Stimulated activated CD8-positive, alpha-beta memory T cell treated with anti-CD3 and anti-CD28 coated beads, Interleukin-7, amount 100 ng/mL, for 4 hours (primary cell): ENCODE data around the gene TTF2.

ENCODE experiments used
- DNase-seq, 2 donors: peaks; one replicate each; pipeline ENCODE4 v3.0.0-alpha.2; 2020; ENCODE audit warnings: low read depth in 2 of 2

The TTF2 gene

DNA sequence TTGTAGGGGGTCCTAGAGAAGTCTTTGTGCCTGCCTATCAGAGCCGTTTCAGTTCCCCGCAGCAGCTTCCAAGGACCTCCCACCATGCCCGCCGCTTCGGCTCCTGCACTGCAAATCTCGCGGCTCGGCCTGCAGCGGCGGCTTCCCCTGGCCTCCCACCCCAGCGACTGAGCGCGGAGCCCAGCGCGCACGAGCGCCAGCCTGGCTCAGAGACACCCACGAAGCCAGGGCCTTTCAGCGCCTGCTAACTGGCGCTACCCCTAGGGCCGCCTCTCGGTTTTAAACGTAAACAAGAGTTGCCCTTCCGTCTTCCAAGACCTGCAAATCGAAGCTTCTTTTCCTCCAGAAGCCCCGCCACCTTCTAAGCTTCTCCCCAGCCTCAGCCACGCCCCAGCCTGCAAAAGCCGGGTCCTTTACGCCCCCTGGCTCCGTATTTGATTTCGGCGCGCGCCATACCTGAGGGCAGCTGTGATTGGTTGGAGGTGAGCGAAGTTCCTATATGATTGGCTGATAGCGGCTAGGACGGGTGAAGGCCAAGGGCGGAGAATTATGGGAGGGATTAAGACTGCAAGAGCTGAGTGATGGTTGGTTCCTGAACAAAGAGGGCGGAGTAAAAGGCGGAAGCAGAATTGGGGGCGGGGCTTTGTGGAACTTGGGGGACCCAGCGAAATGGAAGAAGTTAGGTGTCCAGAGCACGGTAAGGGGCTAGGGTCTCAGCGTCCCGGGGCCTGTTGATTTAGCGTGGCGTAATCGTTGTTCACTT lies at the start of gene TTF2:
TTF2 (plus strand) TSS at position 649 of the 763 bp plus-strand sequence; CDS start at position 670, 21 bp downstream.
- DNase-seq, result peak; percentile 88 to 97

DNA sequence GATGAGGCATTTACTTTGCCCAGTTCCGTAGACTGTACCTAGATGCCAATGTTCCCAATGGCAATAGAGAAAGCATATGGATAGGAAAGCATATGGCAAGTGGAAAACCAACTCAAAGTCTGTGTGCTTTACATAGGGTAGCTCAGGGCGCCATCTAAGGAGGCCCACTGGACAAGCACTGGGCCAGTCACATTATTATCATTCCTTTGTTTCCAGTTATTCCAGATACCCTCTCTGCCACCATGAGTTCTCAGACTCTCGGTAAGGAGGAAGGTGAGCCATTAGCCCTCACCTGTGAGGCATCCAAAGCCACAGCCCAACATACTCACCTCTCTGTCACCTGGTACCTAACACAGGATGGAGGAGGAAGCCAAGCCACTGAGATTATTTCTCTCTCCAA lies 48.8 kb upstream of the TTF2 start:
- DNase-seq, result no peak

DNA sequence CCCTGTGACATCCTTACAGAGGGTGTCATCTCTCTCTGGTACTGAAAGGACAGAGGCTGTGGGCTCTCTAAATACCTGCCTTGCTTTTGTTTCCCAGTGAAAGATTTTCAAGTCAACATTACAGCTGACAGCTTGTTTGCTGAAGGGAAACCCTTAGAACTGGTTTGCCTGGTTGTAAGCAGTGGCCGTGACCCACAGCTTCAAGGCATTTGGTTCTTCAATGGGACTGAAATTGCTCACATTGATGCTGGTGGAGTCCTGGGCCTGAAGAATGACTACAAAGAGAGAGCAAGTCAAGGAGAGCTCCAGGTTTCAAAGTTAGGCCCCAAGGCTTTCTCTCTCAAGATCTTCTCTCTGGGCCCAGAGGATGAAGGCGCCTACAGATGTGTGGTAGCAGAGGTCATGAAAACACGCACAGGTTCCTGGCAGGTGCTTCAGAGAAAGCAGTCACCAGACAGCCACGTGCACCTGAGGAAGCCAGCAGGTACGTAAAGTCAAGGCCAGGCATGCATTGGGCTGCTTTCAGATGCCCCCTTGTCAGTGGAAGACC lies 46.7 kb upstream of the TTF2 start:
- no peak for DNase-seq

DNA sequence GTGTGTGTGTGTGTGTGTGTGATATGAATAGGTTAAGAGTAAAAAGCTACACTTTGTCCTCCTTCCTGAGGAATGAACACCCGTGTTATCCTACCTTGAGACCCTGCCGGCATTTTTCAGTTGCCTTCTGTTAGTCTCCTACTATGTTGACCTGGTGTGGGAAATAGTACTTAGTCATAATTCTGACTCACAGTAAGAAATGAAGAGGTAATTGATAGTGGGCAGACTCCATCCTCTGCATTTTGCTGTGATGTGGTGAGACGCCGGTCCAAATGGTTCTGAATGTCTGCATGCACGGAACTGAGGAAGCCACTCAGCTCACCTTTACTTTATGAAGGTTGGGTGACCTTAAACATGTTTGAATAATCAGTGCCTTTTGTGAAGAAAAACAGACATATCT lies 45.9 kb upstream of the TTF2 start:
- no peak for DNase-seq

DNA sequence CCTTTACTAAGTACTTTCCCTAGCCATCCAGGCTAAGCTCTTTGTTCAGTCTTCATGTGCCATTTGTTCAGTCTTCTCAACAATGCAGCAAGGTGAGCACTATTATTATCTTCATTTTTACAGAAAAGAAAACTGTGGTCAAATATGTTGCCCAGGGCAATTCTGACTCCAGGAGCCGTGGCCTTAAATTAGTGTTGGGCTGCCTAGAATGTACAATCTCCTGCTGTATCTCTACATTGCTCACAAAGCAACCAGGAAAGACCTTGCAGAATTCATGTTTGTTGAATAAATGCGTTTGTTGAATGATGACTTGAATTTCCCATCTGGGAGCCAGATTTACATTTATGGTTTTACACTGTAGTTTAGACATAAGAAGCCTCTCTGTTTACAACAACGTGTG lies 44.4 kb upstream of the TTF2 start:
- DNase-seq, result no peak

DNA sequence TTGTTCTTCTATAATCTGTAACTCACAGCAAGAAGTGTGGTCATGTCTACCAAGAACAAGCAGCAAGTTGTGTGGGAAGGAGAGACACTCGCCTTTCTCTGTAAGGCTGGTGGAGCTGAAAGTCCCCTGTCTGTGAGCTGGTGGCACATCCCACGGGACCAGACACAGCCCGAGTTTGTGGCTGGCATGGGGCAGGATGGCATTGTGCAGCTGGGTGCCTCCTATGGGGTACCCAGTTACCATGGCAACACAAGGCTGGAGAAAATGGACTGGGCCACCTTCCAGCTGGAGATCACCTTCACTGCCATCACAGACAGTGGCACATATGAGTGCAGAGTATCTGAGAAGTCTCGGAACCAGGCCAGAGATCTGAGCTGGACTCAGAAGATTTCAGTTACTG lies 43.1 kb upstream of the TTF2 start:
- DNase-seq, result no peak

DNA sequence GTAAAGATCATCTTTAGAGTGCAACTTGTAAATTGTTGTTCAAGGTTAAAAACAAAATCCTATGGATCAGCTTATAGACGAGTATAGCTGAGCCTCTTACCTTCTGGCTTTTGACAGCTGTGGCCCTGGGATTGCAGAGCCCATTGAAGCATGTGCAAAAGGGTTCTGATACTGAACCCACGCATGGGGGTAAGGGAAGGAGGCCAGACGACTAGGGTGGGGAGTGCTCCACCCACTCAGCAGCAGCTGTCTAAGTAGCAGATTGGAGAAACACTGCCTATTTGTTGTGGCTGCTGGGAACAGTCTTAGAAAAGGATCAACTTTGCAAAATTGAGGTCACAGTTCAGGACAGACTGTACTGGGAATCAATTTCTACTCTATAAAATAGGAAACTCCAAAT lies 42.5 kb upstream of the TTF2 start:
- no peak for DNase-seq

DNA sequence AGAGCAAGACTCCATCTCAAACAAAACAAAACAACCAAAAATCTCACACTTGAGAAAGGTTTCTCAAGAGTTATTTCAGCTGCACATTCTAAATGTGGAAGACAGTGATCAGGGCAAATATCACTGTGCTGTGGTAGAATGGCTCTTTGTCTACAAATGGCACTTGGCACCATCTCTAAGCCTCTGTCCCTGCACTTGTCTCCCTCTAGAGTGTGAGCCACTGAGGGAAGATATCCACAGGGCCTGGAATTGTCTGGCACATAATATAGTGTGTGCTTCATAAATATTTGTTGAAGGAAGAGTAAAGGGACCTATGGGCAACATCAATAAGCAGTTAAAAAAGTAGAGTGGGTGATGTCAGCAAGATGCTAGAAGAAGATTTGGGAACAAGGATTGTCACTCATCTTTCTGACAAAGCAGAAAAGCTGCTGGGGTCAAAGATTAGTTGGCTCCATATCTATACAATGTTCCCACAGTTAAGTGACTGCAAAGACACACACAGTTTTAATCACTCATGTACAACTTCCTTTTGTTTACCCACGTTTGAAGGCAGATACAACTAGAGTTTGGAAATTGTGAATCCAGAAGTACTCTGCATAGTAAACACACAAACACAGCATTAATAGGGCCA lies 39.5 kb upstream of the TTF2 start:
- no peak for DNase-seq

DNA sequence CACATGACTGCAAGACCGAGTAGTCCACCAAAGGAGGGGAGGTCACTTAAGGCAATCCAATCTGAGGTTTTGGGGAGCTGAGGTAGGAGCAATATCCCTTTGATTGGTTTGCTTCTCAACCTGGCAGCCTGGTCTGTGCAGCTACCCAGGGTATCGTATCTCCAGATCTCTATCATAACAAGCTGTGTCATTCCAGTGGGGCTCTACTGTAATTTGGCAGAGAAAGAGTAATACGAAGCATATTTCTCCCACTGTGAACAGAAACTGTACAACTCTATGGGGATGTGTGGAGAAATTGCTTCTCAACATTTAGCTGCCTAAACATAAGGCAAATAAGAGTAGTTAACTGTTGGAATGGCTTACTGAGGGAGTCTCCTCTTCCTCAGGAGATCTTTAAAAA lies 38.0 kb upstream of the TTF2 start:
- no peak for DNase-seq

DNA sequence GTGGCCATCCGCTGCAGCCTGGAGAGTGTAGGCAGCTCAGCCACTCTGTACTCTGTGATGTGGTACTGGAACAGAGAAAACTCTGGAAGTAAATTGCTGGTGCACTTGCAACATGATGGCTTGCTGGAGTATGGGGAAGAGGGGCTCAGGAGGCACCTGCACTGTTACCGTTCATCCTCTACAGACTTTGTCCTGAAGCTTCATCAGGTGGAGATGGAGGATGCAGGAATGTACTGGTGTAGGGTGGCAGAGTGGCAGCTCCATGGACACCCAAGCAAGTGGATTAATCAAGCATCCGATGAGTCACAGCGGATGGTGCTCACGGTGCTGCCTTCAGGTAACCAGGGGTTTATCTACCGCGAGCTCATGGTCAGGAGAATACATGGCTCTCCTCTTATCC lies 34.6 kb upstream of the TTF2 start:
- no peak for DNase-seq

DNA sequence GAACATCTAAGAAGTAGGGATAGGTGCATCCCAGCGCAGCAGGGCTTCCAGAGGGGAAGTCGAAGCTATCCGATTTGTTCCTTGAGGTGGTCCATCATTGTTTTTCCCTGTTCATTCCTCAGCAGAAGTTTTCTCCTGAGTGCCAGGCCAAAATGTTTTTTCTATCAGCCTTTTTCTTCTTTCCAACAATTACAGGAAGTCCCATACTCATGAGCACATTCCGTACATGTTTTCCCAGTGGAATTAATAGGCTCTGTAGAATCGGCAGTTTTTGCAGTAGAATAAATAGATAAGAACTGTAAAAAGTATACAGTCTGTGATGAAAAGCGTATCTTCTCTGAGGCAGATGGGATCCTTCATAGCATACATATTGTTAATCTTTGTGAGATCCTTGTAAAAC lies 33.8 kb upstream of the TTF2 start:
- DNase-seq, result no peak

DNA sequence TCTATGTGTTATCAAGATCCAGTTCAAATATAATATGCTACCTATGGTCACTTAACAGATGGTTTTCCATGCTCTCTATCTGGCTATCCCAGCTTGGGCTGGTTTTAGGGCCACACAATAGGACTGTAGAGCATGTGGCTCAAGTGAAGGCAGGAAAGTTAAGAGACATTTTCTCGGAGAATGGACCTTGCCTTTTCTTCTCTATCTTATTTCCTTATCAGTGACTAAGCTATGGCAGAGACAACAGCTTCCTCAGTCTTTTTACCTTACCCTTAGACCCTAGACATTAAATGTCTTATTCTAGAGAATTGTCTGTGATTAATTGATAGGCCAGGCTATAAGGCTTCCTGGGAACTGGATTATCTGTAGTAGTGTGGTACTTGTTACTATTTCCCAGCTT lies 30.4 kb upstream of the TTF2 start:
- no peak for DNase-seq

DNA sequence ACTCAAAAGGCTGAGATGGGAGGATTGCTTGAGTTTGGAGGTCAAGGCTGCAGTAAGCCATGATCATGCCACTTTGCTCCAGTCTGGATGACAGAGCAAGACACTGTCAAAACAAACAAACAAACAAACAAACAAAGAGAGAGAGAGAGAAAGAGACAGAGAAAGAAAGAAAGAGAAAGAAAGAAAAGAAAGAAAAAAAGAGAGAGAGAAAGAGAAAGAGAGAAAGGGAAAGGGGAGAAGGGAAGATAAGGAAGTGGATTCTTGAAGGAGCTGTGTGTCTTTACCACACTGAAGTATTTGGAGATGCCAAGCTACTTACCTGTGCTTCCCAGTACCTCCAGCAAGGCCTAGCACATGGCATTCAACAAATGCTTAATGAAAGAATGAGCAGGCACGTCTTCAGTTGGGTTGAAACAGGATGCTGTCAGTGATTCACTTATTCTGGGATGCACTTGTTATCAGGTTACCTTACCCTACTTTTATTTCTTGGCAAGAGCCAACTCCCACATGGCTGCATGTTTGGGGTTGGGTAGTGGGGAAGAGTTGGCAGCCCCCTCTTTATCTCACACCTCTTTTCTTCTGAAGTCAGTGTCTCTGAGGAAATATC lies 29.8 kb upstream of the TTF2 start:
- no peak for DNase-seq

DNA sequence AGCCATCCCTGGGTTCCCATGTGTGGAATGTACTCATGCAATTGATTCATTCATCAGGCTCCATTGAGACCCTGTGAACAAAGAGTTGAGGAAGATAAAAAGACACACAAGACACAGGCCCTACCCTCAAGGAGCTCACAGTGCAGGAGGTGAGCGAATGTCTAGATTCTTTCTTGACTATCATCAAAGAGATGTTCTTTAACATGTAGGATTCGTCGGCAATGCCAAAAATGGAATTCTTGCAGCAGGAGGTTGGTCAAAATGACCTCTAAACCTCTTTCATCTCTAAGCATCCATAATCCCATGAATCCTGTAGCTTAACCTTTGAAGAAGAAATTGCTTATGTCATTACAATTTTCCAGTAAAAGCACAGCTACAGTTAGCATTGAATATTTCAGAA lies 27.9 kb upstream of the TTF2 start:
- no peak for DNase-seq

DNA sequence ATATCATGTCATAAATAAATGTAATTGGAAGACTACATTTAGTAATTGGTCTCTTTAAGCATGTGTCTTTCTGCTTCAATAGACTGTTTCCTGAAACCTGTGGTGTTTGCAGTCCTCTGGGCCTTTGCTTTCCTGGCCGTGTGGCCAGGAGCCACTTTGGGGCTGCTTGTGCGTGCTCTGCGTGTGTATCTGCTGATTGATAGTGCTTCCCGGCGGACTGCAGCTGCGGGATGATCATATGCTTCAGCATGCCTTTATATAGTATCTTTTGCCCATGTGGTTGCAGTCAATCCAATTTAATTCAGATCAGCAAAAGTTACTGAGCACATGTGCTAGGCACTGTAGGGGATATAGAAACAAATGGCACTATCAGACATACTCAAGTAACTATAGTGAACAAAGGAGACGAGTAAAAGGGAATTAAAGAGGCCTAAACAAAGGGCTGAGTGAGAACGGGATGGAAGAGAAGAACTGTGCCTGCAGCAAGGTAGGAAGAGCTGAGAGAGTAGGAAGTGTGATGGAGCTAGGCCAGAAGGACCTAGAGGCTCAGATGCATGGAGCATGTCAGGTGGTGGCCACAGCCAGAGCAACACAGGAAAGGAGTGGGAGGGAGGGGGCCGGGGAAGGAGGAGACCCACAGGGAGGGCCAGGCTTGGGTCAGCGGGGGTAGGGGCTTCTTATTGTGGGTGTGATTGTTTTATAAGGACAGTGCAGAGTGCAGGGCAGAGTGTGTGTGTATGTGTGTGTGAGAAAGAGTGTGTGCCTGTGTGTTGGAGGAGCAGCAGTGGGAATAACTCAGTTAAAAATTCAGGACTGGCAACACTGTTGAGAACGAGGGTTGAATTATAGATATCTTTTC lies 27.2 kb upstream of the TTF2 start:
- DNase-seq, result no peak

DNA sequence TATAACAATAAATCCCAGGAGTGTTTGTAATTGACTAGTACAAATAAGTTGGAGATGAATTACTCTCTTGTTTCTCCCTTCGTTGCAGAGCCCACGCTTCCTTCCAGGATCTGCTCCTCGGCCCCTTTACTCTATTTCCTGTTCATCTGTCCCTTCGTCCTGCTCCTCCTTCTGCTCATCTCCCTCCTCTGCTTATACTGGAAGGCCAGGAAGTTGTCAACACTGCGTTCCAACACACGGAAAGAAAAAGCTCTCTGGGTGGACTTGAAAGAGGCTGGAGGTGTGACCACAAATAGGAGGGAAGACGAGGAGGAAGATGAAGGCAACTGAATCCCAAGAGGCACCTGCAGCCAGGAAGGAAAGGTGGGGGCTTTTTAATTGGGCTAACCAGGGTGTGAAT lies 26.4 kb upstream of the TTF2 start:
- DNase-seq, result no peak

DNA sequence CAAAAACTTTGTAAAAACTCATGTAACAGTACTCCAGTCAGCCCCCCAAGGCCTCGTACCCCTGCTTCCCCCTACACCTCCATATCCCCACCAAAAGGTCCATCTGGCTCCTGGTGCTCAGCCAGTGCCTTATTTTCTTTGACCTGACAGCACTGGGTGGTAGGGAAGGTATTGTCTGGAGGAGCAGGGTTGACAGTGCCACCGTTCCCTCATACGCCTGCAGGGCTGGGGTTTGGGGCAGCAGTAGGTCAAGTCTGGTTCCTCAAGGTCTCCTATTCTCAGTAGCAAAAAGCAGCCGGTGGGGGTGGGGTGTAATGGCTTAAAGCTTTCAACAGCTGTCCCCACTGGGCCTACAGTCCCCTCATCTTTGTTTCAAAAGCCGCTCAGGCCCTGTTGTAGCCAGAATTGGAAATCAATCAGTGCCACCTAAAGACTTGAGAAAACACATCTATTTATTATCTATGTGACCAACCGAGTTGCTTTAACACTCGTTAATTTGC lies 25.3 kb upstream of the TTF2 start:
- DNase-seq, result no peak

DNA sequence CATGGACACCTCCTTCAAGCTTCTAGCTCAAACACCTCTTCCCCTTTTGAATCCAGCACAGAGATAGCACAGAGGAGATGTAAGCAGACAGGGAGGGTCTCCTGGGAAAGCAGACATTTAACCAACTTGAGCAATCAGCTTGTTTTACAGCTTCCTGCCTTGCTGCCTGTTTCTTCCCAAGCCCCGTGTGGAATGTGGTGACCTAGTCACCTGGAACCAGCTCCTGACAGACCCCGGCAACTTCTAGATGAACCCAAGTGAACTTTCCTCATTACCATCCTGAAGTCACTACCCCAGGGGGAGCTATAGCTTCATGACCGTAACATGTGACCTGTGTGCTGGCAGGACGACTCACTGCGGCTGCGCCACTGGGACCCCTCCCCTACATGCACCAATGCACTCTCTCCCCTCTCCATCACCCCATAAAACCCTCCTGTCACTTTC lies 24.1 kb upstream of the TTF2 start:
- DNase-seq, result no peak

DNA sequence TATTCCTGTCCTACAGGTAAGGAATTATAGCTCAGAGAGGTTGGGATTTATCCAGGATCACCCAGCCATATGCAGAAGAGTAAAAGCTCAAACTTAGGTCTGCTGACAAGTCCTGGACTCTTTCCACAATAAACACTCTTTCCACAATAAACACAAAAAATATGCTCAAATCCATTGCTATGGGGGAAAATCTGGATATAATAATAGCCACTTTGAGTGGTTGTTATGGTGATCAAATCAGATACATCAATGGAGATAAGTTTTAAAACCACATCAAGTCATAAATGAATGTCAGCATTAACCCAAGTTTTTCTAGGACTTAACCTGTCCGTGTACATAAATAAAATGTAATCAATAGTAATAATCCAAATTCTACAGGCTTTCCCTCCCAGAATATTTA lies 22.3 kb upstream of the TTF2 start:
- no peak for DNase-seq

DNA sequence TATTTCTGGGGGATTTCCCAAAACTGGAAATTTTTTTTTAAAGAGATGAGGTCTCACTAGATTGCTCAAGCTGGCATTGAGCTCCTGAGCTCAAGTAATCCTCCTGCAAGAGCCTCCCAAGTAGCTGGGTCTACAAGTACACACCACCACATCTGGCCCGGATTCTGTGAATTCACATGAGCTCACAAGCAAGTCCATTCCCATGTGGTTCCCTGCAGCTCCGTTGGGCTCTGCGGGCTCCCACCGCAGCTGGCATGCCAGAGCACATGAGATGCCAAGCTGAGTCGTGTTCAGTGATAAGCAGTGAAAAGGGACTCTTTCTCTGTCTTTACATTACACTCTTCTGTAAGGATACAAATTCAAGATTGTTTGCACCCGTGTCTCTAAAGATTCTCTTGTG lies 21.9 kb upstream of the TTF2 start:
- no peak for DNase-seq

DNA sequence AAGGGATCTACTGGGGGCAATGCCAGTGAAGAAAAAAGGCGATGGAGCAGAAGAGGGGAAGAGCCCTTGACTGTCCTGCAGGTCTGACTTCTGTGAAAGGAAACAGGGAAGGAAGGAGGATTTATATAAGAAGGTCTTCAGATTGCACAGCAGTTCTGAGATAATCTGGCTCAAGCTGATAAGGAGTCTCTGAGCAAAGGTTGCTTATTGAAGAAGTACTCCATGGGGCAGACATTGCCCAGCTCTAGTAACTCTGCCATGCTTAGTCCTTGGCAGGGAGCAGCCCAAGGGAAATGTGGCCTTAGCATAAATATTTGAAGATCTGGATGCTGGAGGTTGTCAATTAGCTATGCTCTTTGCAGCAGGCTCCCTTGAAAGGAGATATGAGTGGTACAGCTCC lies 15.9 kb upstream of the TTF2 start:
- no peak for DNase-seq

DNA sequence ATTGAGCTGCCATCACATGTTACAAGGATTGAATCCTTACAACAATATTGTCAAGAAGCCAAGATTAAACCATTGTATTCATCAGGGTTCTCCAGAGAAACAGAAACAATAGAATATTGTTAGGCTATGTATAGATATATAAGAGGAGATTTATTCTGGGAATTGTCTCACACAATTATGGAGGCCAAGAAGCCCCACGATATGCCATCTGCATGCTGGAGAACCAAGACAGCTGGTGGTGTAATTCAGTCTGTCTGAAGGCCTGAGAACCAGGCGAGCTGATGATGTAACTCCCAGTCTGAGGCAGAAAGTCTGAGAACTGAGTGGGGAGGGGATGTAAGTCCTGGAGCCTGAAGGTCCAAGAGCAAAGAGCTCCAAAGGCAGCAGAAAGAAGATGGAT lies 14.5 kb upstream of the TTF2 start:
- DNase-seq, result no peak
